ENCODE measurements around the gene LZTS2. TPM values are rescaled to one million over a fixed set of nuclear protein-coding genes. Genes with fewer than 3 reads are reported as not detected.
A peak's percentile ranks its signal among the peaks of the same experiment; 100 is the strongest.

The LZTS2 gene
- total and polyA plus RNA-seq, 10 of the 15 experiments (the other 5 are each of a cell fraction or from before 2014, with no cell fraction given): 0.08 to 13.4 (median 7.2) TPM

DNA sequence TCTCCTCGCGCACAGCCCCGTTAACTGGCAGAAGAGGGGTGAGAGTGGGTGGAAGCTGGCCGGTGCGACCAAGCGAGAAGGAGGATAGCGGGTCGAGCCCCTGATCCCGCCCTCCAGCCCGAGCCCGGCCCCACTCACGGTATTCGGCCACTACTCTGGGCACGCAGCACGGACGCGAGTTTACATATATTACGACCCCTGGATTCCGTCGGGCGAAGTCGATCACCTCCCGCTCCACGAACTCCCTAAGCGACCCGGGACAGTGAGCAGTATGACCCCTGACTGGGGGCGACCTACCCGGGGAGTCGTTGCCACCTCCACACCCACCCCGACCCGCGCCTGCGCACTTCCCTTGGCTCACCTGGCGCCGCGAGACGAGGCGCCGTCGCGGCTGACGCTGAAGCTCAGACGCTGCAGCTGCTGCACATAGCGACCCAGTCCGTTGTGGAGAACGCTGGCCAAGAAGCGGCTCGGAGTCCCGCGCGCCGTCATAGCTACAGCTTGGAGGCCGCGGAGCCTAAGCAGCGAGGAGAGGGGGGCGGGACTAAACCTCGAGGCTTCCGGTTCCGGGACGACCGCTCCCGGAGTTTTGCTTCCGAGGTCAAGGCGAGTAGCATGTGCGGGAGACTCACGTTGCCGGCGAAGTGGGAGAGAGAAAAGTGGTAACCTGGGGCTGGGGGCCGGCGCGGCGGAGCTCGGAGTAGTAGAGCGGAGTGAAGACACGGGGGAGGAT lies 12.5 kb upstream of the LZTS2 start, which contains the start of the genes MRPL43 and TWNK (continued):
- TF ChIP-seq, protein P1, sequence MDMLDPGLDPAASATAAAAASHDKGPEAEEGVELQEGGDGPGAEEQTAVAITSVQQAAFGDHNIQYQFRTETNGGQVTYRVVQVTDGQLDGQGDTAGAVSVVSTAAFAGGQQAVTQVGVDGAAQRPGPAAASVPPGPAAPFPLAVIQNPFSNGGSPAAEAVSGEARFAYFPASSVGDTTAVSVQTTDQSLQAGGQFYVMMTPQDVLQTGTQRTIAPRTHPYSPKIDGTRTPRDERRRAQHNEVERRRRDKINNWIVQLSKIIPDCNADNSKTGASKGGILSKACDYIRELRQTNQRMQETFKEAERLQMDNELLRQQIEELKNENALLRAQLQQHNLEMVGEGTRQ (IDR thresholded peaks at IDR 0.05; ENCODE audit: borderline replicate concordance, low read depth, low read length): no peak

DNA sequence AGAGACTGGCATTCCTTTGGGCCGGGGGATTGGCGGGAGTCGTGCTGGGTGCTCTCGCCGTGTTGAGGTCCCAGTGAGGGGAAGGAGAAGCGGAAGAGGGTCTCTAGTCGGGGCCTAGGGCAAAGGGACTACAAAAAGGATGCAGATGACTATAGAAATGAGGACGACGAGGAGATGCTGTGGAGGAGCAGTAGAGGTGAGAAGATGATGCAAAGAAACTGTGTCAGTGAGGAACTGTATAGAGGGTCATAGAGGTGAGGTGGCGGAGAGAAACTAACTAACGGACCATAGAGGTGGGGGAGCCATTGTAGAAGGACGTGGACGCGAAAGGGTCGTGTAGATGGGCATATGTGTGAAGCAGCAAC lies 11.9 kb upstream of the LZTS2 start:
- BruUV-seq (replicated peaks): no TSS peak
- no peaks in the 10 kb centered on the region for H4K20me1 ChIP-seq (ENCODE audit: control insufficient read depth, insufficient read depth)
- peak overlapping the region; percentile 86 for H3K9ac ChIP-seq (ENCODE audit: control insufficient read depth, insufficient read depth, low read length)
- ATAC-seq (peak; percentile 15), FAIRE-seq (no peak), DNase-seq (ENCODE audit: low read depth, low spot score) (no peak)
- intact Hi-C loops (cut with micrococcal nuclease; ENCODE audit: unreplicated experiment) (no loop called here), in situ Hi-C loops (cut with MboI) (no loop called here)
- H3K36me3 ChIP-seq (ENCODE audit: control insufficient read depth in 2 of 2, insufficient read depth in 2 of 2, low read length in 1 of 2): peaks cover 9 to 14% of the 10 kb centered on the region in 2 experiments; a peak in 3 of 4 replicates
- no peaks in the 10 kb centered on the region for H3K9me3 ChIP-seq (replicated peaks; ENCODE audit: control insufficient read depth, insufficient read depth, low read length)
- H3K4me1 ChIP-seq (ENCODE audit: control insufficient read depth, insufficient read depth, low read length): peaks cover 16% of the 10 kb centered on the region
- peak overlapping the region; percentile 99 for H2AFZ ChIP-seq (ENCODE audit: control insufficient read depth, low read depth, low read length)
- ChIA-PET POLR2A (interaction anchor here (2.8 kb wide), 1 partner anchor 10 kb away, joined by 23 read pairs; the partner anchor contains the start of gene LZTS2), RAD21 (ENCODE audit: unreplicated experiment) (interaction anchor here (0.6 to 0.9 kb wide), 2 partner anchors 11 to 26 kb away, joined by 4 to 6 read pairs; no protein-coding TSS in a partner anchor), CTCF (interaction anchor here (0.7 to 5.5 kb wide), 4 partner anchors 9 to 80 kb away, joined by 3 to 42 read pairs (median 9); no protein-coding TSS in a partner anchor), SMC1A (ENCODE audit: uncharacterized antibody, unreplicated experiment) (interaction anchor here (1.5 kb wide), 1 partner anchor 9 kb away, joined by 4 read pairs; no protein-coding TSS in a partner anchor)
- peak overlapping the region; percentile 100 for H3K4me2 ChIP-seq (ENCODE audit: control insufficient read depth, insufficient read depth)
- WGBS (ENCODE audit: insufficient coverage, insufficient replicate concordance, low lambda C conversion rate, missing lambda C conversion rate): 3% methylated on average over 15 of the region's 15 CpGs
- peak overlapping the region; percentile 98 for H3K4me3 ChIP-seq
- H3K27me3 ChIP-seq (replicated peaks in 1 of 2; ENCODE audit: control insufficient read depth in 2 of 2, insufficient read depth in 2 of 2, low read length in 1 of 2): no peaks in the 10 kb centered on the region
- peak overlapping the region; percentile 71 for H3K27ac ChIP-seq (ENCODE audit: control insufficient read depth, insufficient read depth)
- peaks cover 37% of the 10 kb centered on the region for H3K79me2 ChIP-seq (ENCODE audit: control insufficient read depth, insufficient read depth, low read length)
- TF ChIP-seq POLR2AphosphoS5 (IDR thresholded peaks at IDR 0.05; ENCODE audit: low read length): no peak
- TF ChIP-seq, protein P2, sequence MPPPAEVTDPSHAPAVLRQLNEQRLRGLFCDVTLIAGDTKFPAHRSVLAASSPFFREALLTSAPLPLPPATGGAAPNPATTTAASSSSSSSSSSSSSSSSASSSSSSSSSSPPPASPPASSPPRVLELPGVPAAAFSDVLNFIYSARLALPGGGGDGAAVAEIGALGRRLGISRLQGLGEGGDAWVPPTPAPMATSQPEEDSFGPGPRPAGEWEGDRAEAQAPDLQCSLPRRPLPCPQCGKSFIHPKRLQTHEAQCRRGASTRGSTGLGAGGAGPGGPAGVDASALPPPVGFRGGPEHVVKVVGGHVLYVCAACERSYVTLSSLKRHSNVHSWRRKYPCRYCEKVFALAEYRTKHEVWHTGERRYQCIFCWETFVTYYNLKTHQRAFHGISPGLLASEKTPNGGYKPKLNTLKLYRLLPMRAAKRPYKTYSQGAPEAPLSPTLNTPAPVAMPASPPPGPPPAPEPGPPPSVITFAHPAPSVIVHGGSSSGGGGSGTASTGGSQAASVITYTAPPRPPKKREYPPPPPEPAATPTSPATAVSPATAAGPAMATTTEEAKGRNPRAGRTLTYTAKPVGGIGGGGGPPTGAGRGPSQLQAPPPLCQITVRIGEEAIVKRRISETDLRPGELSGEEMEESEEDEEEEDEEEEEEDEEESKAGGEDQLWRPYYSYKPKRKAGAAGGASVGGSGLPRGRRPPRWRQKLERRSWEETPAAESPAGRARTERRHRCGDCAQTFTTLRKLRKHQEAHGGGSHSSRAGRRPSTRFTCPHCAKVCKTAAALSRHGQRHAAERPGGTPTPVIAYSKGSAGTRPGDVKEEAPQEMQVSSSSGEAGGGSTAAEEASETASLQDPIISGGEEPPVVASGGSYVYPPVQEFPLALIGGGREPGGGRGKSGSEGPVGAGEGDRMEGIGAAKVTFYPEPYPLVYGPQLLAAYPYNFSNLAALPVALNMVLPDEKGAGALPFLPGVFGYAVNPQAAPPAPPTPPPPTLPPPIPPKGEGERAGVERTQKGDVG (CRISPR knock-in tag; IDR thresholded peaks at IDR 0.05): no peak
- TF ChIP-seq SMARCA5 (IDR thresholded peaks at IDR 0.05): no peak
- no peak for TF ChIP-seq RCOR1 (conservative IDR thresholded peaks at IDR 0.05; ENCODE audit: low read depth, low read length)
- no peak for TF ChIP-seq JUND (IDR thresholded peaks at IDR 0.05; ENCODE audit: low read depth, low read length)
- no peak for TF ChIP-seq NFIC (IDR thresholded peaks at IDR 0.05; ENCODE audit: low read depth, low read length)
- TF ChIP-seq MYB (IDR thresholded peaks at IDR 0.05; ENCODE audit: borderline replicate concordance, low read depth, low read length): no peak
- peak; percentile 40; the same call in 1 of the 2 replicates for TF ChIP-seq SIN3A (IDR thresholded peaks at IDR 0.05; ENCODE audit: low read depth, low read length)
- TF ChIP-seq CHD1 (IDR thresholded peaks at IDR 0.05; ENCODE audit: low read depth, low read length): no peak
- TF ChIP-seq, protein P3, sequence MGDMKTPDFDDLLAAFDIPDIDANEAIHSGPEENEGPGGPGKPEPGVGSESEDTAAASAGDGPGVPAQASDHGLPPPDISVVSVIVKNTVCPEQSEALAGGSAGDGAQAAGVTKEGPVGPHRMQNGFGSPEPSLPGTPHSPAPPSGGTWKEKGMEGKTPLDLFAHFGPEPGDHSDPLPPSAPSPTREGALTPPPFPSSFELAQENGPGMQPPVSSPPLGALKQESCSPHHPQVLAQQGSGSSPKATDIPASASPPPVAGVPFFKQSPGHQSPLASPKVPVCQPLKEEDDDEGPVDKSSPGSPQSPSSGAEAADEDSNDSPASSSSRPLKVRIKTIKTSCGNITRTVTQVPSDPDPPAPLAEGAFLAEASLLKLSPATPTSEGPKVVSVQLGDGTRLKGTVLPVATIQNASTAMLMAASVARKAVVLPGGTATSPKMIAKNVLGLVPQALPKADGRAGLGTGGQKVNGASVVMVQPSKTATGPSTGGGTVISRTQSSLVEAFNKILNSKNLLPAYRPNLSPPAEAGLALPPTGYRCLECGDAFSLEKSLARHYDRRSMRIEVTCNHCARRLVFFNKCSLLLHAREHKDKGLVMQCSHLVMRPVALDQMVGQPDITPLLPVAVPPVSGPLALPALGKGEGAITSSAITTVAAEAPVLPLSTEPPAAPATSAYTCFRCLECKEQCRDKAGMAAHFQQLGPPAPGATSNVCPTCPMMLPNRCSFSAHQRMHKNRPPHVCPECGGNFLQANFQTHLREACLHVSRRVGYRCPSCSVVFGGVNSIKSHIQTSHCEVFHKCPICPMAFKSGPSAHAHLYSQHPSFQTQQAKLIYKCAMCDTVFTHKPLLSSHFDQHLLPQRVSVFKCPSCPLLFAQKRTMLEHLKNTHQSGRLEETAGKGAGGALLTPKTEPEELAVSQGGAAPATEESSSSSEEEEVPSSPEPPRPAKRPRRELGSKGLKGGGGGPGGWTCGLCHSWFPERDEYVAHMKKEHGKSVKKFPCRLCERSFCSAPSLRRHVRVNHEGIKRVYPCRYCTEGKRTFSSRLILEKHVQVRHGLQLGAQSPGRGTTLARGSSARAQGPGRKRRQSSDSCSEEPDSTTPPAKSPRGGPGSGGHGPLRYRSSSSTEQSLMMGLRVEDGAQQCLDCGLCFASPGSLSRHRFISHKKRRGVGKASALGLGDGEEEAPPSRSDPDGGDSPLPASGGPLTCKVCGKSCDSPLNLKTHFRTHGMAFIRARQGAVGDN (IDR thresholded peaks at IDR 0.05): no peak
